HepG2 (cell line): Measurements from ENCODE around the gene UBE2M. TPM values are rescaled to one million over a fixed set of nuclear protein-coding genes. Genes with fewer than 3 reads are reported as not detected.

ENCODE experiments used
- ATF1 ChIP-seq: IDR thresholded peaks from 2 replicates; pipeline ENCODE4 v1.6.1; 2016; ENCODE audit warnings: mild to moderate bottlenecking, control low read depth
- FOXC1 ChIP-seq: sonication (generic); formaldehyde crosslinking; IDR thresholded peaks from 2 replicates; pipeline ENCODE4 v1.8.0; 2022; ENCODE audit warnings: mild to moderate bottlenecking, missing genetic modification reagents, borderline replicate concordance
- JUNB ChIP-seq: sonication (generic); formaldehyde crosslinking; IDR thresholded peaks from 2 replicates; pipeline ENCODE4 v1.8.0; 2022; ENCODE audit warnings: missing genetic modification reagents, mild to moderate bottlenecking, borderline replicate concordance
- NFE2L2 ChIP-seq: fragments of 150-350 bp; IDR thresholded peaks from 2 replicates; pipeline ENCODE4 v1.6.1; 2014; ENCODE audit warnings: low read length
- NR2F2 ChIP-seq: IDR thresholded peaks from 2 replicates; pipeline ENCODE4 v1.6.1; 2012; ENCODE audit warnings: low read depth, inconsistent platforms, borderline replicate concordance
- NRL ChIP-seq: sonication (generic); formaldehyde crosslinking; IDR thresholded peaks from 2 replicates; pipeline ENCODE4 v1.5.0; 2020; ENCODE audit warnings: missing genetic modification reagents, mild to moderate bottlenecking, moderate library complexity, borderline replicate concordance
- PRMT3 ChIP-seq: sonication (generic); formaldehyde crosslinking; IDR thresholded peaks from 2 replicates; pipeline ENCODE4 v1.8.1; 2022; ENCODE audit warnings: low read depth, mild to moderate bottlenecking, moderate library complexity, missing genetic modification reagents, borderline replicate concordance
- SIN3A ChIP-seq: IDR thresholded peaks from 2 replicates; pipeline ENCODE4 v1.6.1; 2011; ENCODE audit warnings: low read depth, mild to moderate bottlenecking, control low read depth, low read length, borderline replicate concordance
- SNRNP70 ChIP-seq: fragments of 200-400 bp; formaldehyde crosslinking; IDR thresholded peaks from 2 replicates; pipeline ENCODE4 v1.6.1; 2017; ENCODE audit warnings: mild to moderate bottlenecking, low read depth, low read length, moderate library complexity
- TFDP1 ChIP-seq: IDR thresholded peaks from 2 replicates; pipeline ENCODE4 v1.6.1; 2016; ENCODE audit warnings: missing compliant biosample characterization, missing genetic modification reagents, borderline replicate concordance
- TSC22D2 ChIP-seq: sonication (generic); formaldehyde crosslinking; IDR thresholded peaks from 2 replicates; pipeline ENCODE4 v1.5.1; 2020; ENCODE audit warnings: missing genetic modification reagents, mild to moderate bottlenecking, borderline replicate concordance
- YY1 ChIP-seq: IDR thresholded peaks from 2 replicates; pipeline ENCODE4 v1.6.1; 2011; ENCODE audit warnings: low read length, low read depth, moderate library complexity, mild to moderate bottlenecking; ENCODE audit not compliant: insufficient read depth, insufficient replicate concordance
- ZEB1 ChIP-seq: IDR thresholded peaks from 2 replicates; pipeline ENCODE4 v1.6.1; 2012; ENCODE audit warnings: mild to moderate bottlenecking, low read depth, inconsistent platforms; ENCODE audit not compliant: insufficient replicate concordance
- ZFP62 ChIP-seq: sonication (generic); formaldehyde crosslinking; IDR thresholded peaks from 2 replicates; pipeline ENCODE4 v1.4.0; 2020; ENCODE audit warnings: missing genetic modification reagents
- ZKSCAN5 ChIP-seq: sonication (generic); formaldehyde crosslinking; IDR thresholded peaks from 2 replicates; pipeline ENCODE4 v1.5.1; 2020; ENCODE audit warnings: mild to moderate bottlenecking, missing genetic modification reagents
- ZNF207 ChIP-seq: fragments of 450-650 bp; IDR thresholded peaks from 2 replicates; pipeline ENCODE4 v1.6.1; 2016; ENCODE audit warnings: antibody characterized with exemption, borderline replicate concordance
- ZNF34 ChIP-seq: sonication (generic); formaldehyde crosslinking; IDR thresholded peaks from 2 replicates; pipeline ENCODE4 v1.4.0; 2020; ENCODE audit warnings: mild to moderate bottlenecking, missing genetic modification reagents, borderline replicate concordance
- ZNF382 ChIP-seq: sonication (generic); formaldehyde crosslinking; IDR thresholded peaks from 2 replicates; pipeline ENCODE4 v1.5.0; 2020; ENCODE audit warnings: missing genetic modification reagents, mild to moderate bottlenecking, borderline replicate concordance
- ZNF446 ChIP-seq: sonication (generic); formaldehyde crosslinking; IDR thresholded peaks from 2 replicates; pipeline ENCODE4 v1.5.0; 2020; ENCODE audit warnings: mild to moderate bottlenecking, missing genetic modification reagents
- ZNF704 ChIP-seq: sonication (generic); formaldehyde crosslinking; IDR thresholded peaks from 2 replicates; pipeline ENCODE4 v1.8.1; 2023; ENCODE audit warnings: mild to moderate bottlenecking, inconsistent platforms, moderate library complexity, missing genetic modification reagents, borderline replicate concordance
- ZNF782 ChIP-seq: sonication (generic); formaldehyde crosslinking; IDR thresholded peaks from 2 replicates; pipeline ENCODE4 v1.4.0; 2020; ENCODE audit warnings: missing genetic modification reagents, mild to moderate bottlenecking, borderline replicate concordance
- ZNF841 ChIP-seq: sonication (generic); formaldehyde crosslinking; IDR thresholded peaks from 2 replicates; pipeline ENCODE4 v1.8.1; 2023; ENCODE audit warnings: missing genetic modification reagents, borderline replicate concordance
- polyA plus RNA-seq, 8 experiments: library from polyadenylated mRNA; depleted of rRNA in 3 of 8; stranded (reverse) in 7 of 8; unstranded in 1 of 8; fragments of >200 nt; fragmentation: Illumina TruSeq in 4 of 8; extraction: Trizol in 4 of 8; gene quantifications; 2 replicates each; pipeline versions ENCODE4 v1.2.1 to v1.2.3, GENCODE V29; 2011 to 2016; ENCODE audit warnings: low read depth in 4 of 8, missing spikeins in 1 of 8, mixed read lengths in 1 of 8; ENCODE audit not compliant: insufficient read depth in 1 of 8
- total RNA-seq, 5 experiments: library from RNA; depleted of rRNA; stranded (reverse); fragments of >200 nt; fragmentation: Illumina TruSeq; extraction: Trizol; gene quantifications; 2 replicates each; pipeline ENCODE4 v1.2.3, GENCODE V29; 2016; ENCODE audit warnings: low read depth in 1 of 5
- TF ChIP-seq, protein P1 (sequence below): sonication (generic); formaldehyde crosslinking; IDR thresholded peaks from 2 replicates; pipeline ENCODE4 v1.4.0; 2020; ENCODE audit warnings: missing genetic modification reagents
- TF ChIP-seq, protein P2 (sequence below): sonication (generic); formaldehyde crosslinking; IDR thresholded peaks from 2 replicates; pipeline ENCODE4 v1.8.0; 2022; ENCODE audit warnings: mild to moderate bottlenecking, missing genetic modification reagents; ENCODE audit not compliant: insufficient replicate concordance

UBE2M gene
- total and polyA plus RNA-seq, 2 of the 13 experiments (the other 11 are each of a cell fraction or from before 2014, with no cell fraction given): 36.2 to 50.3 TPM

DNA sequence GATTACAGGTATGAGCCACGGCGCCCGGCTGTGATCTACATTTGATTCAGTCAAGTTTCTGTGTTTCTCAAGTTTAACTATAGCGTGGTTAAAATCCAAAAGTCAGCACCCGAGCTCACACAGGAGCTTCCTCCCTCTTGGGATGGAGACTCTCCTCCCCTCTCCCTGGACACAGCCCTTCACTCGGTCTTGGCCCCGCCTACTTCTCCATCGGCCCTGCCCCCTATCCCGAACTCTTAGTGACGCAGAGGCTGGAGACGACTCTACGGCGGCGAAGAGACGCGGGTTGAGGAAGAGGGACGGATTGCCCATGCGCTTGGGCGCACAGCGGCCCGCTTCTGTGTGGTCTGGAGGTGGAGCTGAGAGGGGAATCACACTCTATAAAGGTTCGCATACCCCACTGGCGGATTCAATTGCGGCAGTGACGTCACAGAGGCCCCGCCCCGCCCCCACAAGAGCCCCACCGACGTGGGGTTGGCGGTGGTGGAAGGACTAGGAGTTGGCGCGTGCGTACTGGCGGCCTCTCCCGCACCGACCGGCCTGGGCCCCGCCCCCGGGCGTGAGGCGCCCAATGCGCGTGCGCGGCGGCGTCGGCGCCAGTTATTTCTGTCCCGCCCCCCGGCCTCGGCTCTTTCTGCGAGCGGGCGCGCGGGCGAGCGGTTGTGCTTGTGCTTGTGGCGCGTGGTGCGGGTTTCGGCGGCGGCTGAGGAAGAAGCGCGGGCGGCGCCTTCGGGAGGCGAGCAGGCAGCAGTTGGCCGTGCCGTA, 14.4 kb downstream of the UBE2M start, which contains the start of gene TRIM28 (continued):
- TF ChIP-seq ZNF704 (0 out of 2 replicates have a peak, but pooled peaks have one; percentile 12), ZNF782 (CRISPR knock-in tag) (no peak; the same call in 1 of the 2 replicates), YY1 (no peak), JUNB (CRISPR knock-in tag) (no peak), NRL (CRISPR knock-in tag) (peak; percentile 46; the same call in 1 of the 2 replicates), TSC22D2 (no peak), SIN3A (peak; percentile 39; the same call in 1 of the 2 replicates), ZFP62 (0 out of 2 replicates have a peak, but pooled peaks have one; percentile 26), NR2F2 (no peak), ZNF841 (CRISPR knock-in tag) (0 out of 2 replicates have a peak, but pooled peaks have one; percentile 41), ZKSCAN5 (CRISPR knock-in tag) (no peak), ATF1 (CRISPR knock-in tag) (peak; percentile 79), ZNF34 (peak; percentile 75; the same call in 1 of the 2 replicates), SNRNP70 (no peak), ZNF207 (no peak), ZNF382 (no peak), NFE2L2 (no peak), FOXC1 (CRISPR knock-in tag) (no peak; the same call in 1 of the 2 replicates), TFDP1 (CRISPR knock-in tag) (peak; percentile 56; the same call in 1 of the 2 replicates), ZEB1 (no peak), ZNF446 (peak; percentile 92), PRMT3 (CRISPR knock-in tag) (no peak)
- TF ChIP-seq, protein P1, sequence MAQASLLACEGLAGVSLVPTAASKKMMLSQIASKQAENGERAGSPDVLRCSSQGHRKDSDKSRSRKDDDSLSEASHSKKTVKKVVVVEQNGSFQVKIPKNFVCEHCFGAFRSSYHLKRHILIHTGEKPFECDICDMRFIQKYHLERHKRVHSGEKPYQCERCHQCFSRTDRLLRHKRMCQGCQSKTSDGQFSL (CRISPR knock-in tag): no peak
- TF ChIP-seq, protein P2, sequence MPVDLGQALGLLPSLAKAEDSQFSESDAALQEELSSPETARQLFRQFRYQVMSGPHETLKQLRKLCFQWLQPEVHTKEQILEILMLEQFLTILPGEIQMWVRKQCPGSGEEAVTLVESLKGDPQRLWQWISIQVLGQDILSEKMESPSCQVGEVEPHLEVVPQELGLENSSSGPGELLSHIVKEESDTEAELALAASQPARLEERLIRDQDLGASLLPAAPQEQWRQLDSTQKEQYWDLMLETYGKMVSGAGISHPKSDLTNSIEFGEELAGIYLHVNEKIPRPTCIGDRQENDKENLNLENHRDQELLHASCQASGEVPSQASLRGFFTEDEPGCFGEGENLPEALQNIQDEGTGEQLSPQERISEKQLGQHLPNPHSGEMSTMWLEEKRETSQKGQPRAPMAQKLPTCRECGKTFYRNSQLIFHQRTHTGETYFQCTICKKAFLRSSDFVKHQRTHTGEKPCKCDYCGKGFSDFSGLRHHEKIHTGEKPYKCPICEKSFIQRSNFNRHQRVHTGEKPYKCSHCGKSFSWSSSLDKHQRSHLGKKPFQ: no peak
